Right renal pelvis (tissue), 4 donors: ENCODE measurements around the gene SLC45A3. TPM values are rescaled to one million over a fixed set of nuclear protein-coding genes. Genes with fewer than 3 reads are reported as not detected.

Source experiments
- DNase-seq, 4 donors: peaks; one replicate each; pipeline ENCODE4 v3.0.0-alpha.2; 2013; ENCODE audit warnings: low read depth in 4 of 4, low spot score in 3 of 4, missing footprints in 1 of 4
- polyA plus RNA-seq, 4 donors: library from polyadenylated mRNA; unstranded; fragments of 120-200 nt; gene quantifications; one replicate each; pipeline ENCODE4 v1.2.1, GENCODE V29; 2013; ENCODE audit not compliant: insufficient read length in 4 of 4

Gene SLC45A3
- polyA plus RNA-seq, 4 donors = 9.3 to 10.1 (median 9.8) TPM

GRCh38 chr1:205610901-205611466 lies 69.3 kb downstream of the SLC45A3 start:
- DNase-seq = no peak

DNA sequence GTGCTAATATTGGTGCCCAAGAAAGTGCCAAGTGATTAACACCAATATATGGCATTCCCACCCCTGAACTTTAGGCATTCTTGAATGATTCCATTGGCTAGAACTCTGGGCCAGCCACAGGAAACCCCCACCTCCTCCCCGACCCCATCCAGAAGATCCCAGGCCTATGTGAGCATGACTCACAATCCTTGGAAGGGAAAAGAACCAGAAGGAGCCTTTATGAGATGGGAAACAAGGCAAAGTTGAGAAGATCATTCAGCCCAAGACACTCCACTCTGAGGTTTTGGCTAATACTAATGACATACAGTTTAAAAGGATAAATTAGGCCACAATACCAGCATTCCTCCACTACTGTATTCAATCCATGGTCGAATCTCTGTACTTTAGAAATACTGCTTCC lies 70.3 kb downstream of the SLC45A3 start:
- DNase-seq = no peak

Other genes with a start within 250 kb of the SLC45A3 start
- gene BLACAT1, start 224.5 kb downstream of the SLC45A3 start, polyA plus RNA-seq = 1 to 10 TPM; 2.9 to 3.0 (median 3.0) TPM
- gene CDK18, start 175.8 kb downstream of the SLC45A3 start, polyA plus RNA-seq = 10 to 100 TPM; 20.1 to 34.5 (median 25.5) TPM
- 10 to 100 TPM; 13.4 to 21.5 (median 18.2) TPM for gene ELK4, start 48.5 kb downstream of the SLC45A3 start, polyA plus RNA-seq
- gene NUCKS1, start 69.7 kb upstream of the SLC45A3 start, polyA plus RNA-seq = 100 to 1,000 TPM; 327 to 402 (median 367) TPM
- 10 to 100 TPM; 27.1 to 37.2 (median 34.1) TPM for gene RAB29, start 95.0 kb upstream of the SLC45A3 start, polyA plus RNA-seq
- gene SLC41A1, start 132.7 kb upstream of the SLC45A3 start, polyA plus RNA-seq = 10 to 100 TPM; 30.4 to 35.9 (median 31.7) TPM
- 1 to 10 TPM in 3 of 4 donors, under 1 TPM in 1; 0.39 to 3.3 (median 1.7) TPM for gene PM20D1, start 169.6 kb upstream of the SLC45A3 start, polyA plus RNA-seq